ENCODE results near the gene EOLA2. TPM values are rescaled to one million over a fixed set of nuclear protein-coding genes. Genes with fewer than 3 reads are reported as not detected.

Gene EOLA2
- polyA plus RNA-seq, 1 donor from 2014 or later: 21.7 TPM

DNA sequence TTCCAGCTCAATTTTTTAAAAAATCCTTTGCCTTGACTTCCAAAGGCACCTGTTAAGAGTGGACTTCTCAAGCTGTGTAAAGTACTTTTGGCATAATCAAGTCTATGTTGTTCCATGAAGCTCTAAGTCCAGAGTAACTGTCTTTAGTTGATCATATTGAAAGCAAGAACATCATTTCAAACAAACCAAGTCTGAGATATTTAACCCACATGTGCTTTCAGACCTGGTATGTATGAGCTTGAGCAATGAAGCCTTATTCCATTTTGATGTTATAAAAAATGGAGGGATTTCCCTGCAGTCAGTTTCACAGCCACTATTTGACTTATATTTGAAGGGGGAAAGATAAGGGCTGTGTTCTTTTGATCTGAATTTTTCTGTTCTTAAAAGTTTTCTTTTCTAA lies 23.7 kb upstream of the EOLA2 start:
- Histone ChIP-seq H3K4me2 (ENCODE audit: low read length) (no peak overlapping the region), H2AFZ (ENCODE audit: low read depth, low read length) (no peak overlapping the region), H3K79me2 (replicated peaks; ENCODE audit: insufficient read depth, low read length) (no peaks in the 10 kb centered on the region), H3K9me2 (ENCODE audit: insufficient read depth, low read length) (no peaks in the 10 kb centered on the region), H3K36me3 (ENCODE audit: insufficient read depth, low read length) (no peaks in the 10 kb centered on the region), H3K27ac (ENCODE audit: low read length) (no peak overlapping the region), H3K27me3 (ENCODE audit: insufficient read depth, low read depth, low read length) (no peaks in the 10 kb centered on the region), H3F3A (ENCODE audit: insufficient read depth, low read length, poor library complexity, severe bottlenecking) (no peaks in the 10 kb centered on the region), H3K9ac (ENCODE audit: low read length) (no peak overlapping the region), H4K20me1 (ENCODE audit: insufficient read depth) (no peaks in the 10 kb centered on the region), H3K4me3 (ENCODE audit: low read length) (no peak overlapping the region), H3K9me3 (ENCODE audit: low read length) (no peaks in the 10 kb centered on the region)
- TF ChIP-seq EP300 (conservative IDR thresholded peaks at IDR 0.05; ENCODE audit: poor library complexity, severe bottlenecking) (no peak), MXI1 (conservative IDR thresholded peaks at IDR 0.05; ENCODE audit: poor library complexity, severe bottlenecking) (no peak), EZH2 (IDR thresholded peaks at IDR 0.05; ENCODE audit: borderline replicate concordance, insufficient read depth, low read length, poor library complexity, severe bottlenecking) (no peak), SMC3 (conservative IDR thresholded peaks at IDR 0.05; ENCODE audit: poor library complexity) (no peak), REST (IDR thresholded peaks at IDR 0.05; ENCODE audit: borderline replicate concordance) (no peak), TAF1 (IDR thresholded peaks at IDR 0.05; ENCODE audit: low read depth) (no peak), CTCF (IDR thresholded peaks at IDR 0.05; ENCODE audit: poor library complexity, severe bottlenecking) (no peak), POLR2AphosphoS5 (IDR thresholded peaks at IDR 0.05) (no peak), RAD21 (conservative IDR thresholded peaks at IDR 0.05) (no peak)

DNA sequence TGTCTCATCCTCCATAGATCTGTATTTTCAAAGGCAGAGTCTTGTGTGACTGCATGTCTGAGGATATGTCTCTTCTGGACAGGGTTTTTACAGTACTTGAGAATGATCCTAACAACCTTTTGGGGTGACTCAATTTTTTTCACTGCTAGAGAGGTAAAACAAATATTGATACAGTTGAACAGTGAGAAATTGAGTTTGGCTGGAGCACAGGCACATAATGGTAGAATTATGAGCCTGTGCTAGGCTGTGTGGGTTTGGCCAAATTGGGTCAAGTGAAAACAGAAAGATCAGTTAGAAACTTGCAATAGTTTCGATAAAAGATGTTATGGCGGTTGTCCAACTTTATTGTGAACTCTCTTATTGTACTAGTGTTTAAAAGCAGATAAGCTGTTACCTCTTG lies 23.3 kb upstream of the EOLA2 start:
- Histone ChIP-seq H2AFZ (ENCODE audit: low read depth, low read length) (no peak overlapping the region), H3K36me3 (ENCODE audit: insufficient read depth, low read length) (no peaks in the 10 kb centered on the region), H3K27ac (ENCODE audit: low read length) (no peak overlapping the region), H3K9ac (ENCODE audit: low read length) (no peak overlapping the region), H3K27me3 (ENCODE audit: insufficient read depth, low read depth, low read length) (no peaks in the 10 kb centered on the region), H4K20me1 (ENCODE audit: insufficient read depth) (no peaks in the 10 kb centered on the region), H3F3A (ENCODE audit: insufficient read depth, low read length, poor library complexity, severe bottlenecking) (no peaks in the 10 kb centered on the region), H3K9me3 (ENCODE audit: low read length) (no peaks in the 10 kb centered on the region), H3K4me3 (ENCODE audit: low read length) (no peak overlapping the region), H3K4me2 (ENCODE audit: low read length) (no peak overlapping the region), H3K9me2 (ENCODE audit: insufficient read depth, low read length) (no peaks in the 10 kb centered on the region), H3K79me2 (replicated peaks; ENCODE audit: insufficient read depth, low read length) (no peaks in the 10 kb centered on the region)
- no peak for TF ChIP-seq POLR2AphosphoS5 (IDR thresholded peaks at IDR 0.05)
- no peak for TF ChIP-seq RAD21 (conservative IDR thresholded peaks at IDR 0.05)
- no peak for TF ChIP-seq CTCF (IDR thresholded peaks at IDR 0.05; ENCODE audit: poor library complexity, severe bottlenecking)
- no peak for TF ChIP-seq SMC3 (conservative IDR thresholded peaks at IDR 0.05; ENCODE audit: poor library complexity)
- TF ChIP-seq TAF1 (IDR thresholded peaks at IDR 0.05; ENCODE audit: low read depth): no peak
- TF ChIP-seq EZH2 (IDR thresholded peaks at IDR 0.05; ENCODE audit: borderline replicate concordance, insufficient read depth, low read length, poor library complexity, severe bottlenecking): no peak
- no peak for TF ChIP-seq MXI1 (conservative IDR thresholded peaks at IDR 0.05; ENCODE audit: poor library complexity, severe bottlenecking)
- TF ChIP-seq EP300 (conservative IDR thresholded peaks at IDR 0.05; ENCODE audit: poor library complexity, severe bottlenecking): no peak
